ENCODE measurements around the gene RTTN. TPM values are rescaled to one million over a fixed set of nuclear protein-coding genes. Genes with fewer than 3 reads are reported as not detected.

Gene RTTN
- total and polyA plus RNA-seq, 2 donors from 2014 or later, result 6.3 to 12.3 TPM

DNA sequence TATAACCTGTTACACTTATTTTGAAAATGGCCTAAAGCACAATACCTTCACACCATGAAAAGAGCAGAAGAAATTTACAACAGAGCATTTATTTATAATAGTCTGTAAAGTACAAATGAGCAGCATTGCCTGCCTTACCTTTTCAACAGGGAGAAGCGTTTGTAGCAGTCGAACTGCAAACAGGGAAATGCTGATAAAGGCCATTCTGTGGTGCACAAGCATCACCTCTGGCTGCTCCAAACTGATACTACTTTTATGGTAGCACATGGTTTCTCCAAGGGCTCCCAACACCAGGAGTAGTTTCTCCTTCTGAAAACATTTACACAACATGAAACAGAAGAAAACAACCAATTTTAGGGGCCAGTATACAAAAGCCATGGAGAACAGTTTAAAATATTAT lies 28.9 kb downstream of the RTTN start:
- Histone ChIP-seq H3K9ac (ENCODE audit: low read length in 3 of 3) (no peak overlapping the region), H3K4me3 (ENCODE audit: low read length in 3 of 3) (no peak overlapping the region), H3K27ac (ENCODE audit: low read depth in 2 of 2, low read length in 2 of 2) (no peak overlapping the region), H3K9me3 (ENCODE audit: control insufficient read depth in 2 of 3, insufficient read depth in 1 of 3, low read length in 3 of 3) (no peaks in the 10 kb centered on the region), H3K4me1 (ENCODE audit: control insufficient read depth in 2 of 3, insufficient read depth in 2 of 3, low read depth in 1 of 3, low read length in 3 of 3) (no peaks in the 10 kb centered on the region), H3K36me3 (ENCODE audit: control insufficient read depth in 2 of 3, insufficient read depth in 3 of 3, low read length in 3 of 3) (peaks cover 0 to 5% (median 2%) of the 10 kb centered on the region in 3 donors), H3K27me3 (ENCODE audit: control insufficient read depth, insufficient read depth, low read length) (no peaks in the 10 kb centered on the region)
- FAIRE-seq, result no peak
- TF ChIP-seq, protein P1, sequence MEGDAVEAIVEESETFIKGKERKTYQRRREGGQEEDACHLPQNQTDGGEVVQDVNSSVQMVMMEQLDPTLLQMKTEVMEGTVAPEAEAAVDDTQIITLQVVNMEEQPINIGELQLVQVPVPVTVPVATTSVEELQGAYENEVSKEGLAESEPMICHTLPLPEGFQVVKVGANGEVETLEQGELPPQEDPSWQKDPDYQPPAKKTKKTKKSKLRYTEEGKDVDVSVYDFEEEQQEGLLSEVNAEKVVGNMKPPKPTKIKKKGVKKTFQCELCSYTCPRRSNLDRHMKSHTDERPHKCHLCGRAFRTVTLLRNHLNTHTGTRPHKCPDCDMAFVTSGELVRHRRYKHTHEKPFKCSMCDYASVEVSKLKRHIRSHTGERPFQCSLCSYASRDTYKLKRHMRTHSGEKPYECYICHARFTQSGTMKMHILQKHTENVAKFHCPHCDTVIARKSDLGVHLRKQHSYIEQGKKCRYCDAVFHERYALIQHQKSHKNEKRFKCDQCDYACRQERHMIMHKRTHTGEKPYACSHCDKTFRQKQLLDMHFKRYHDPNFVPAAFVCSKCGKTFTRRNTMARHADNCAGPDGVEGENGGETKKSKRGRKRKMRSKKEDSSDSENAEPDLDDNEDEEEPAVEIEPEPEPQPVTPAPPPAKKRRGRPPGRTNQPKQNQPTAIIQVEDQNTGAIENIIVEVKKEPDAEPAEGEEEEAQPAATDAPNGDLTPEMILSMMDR (IDR thresholded peaks at IDR 0.05; ENCODE audit: borderline replicate concordance, extremely low read depth, insufficient read depth), result no peak
- no peak for DNase-seq
- intact Hi-C loops (cut with DNase I), result no loop called here

DNA sequence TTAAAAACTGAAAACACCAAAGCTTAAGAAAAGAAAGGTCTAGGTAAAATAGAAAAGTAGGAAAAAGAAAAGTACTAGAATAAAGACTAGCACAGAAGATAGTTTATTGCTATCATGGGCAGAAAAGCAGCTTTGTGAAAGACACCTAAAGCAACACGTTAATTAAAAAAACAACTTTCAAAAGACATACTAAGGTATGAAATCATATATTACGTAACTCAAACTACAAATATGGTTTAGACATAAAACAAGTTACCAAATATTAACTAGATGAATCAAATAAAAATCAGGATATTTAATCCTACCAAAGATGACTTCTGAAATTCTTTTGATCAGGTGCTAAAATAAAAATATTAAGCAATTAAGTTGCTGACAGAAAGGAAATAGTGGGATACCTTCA lies 30.3 kb downstream of the RTTN start:
- no peaks in the 10 kb centered on the region for H3K9me3 ChIP-seq (ENCODE audit: control insufficient read depth in 2 of 3, insufficient read depth in 1 of 3, low read length in 3 of 3)
- H3K36me3 ChIP-seq (ENCODE audit: control insufficient read depth in 2 of 3, insufficient read depth in 3 of 3, low read length in 3 of 3), result peaks cover 0 to 5% (median 2%) of the 10 kb centered on the region in 3 donors
- no peaks in the 10 kb centered on the region for H3K4me1 ChIP-seq (ENCODE audit: control insufficient read depth in 2 of 3, insufficient read depth in 2 of 3, low read depth in 1 of 3, low read length in 3 of 3)
- H3K27ac ChIP-seq (ENCODE audit: low read depth in 2 of 2, low read length in 2 of 2), result no peak overlapping the region
- no peaks in the 10 kb centered on the region for H3K27me3 ChIP-seq (ENCODE audit: control insufficient read depth, insufficient read depth, low read length)
- DNase-seq (no peak), FAIRE-seq (no peak)
- intact Hi-C loops (cut with DNase I), result no loop called here
- no peak overlapping the region for H3K9ac ChIP-seq (ENCODE audit: low read length in 3 of 3)
- H3K4me3 ChIP-seq (ENCODE audit: low read length in 3 of 3), result no peak overlapping the region
- TF ChIP-seq, protein P1 (IDR thresholded peaks at IDR 0.05; ENCODE audit: borderline replicate concordance, extremely low read depth, insufficient read depth), result no peak

DNA sequence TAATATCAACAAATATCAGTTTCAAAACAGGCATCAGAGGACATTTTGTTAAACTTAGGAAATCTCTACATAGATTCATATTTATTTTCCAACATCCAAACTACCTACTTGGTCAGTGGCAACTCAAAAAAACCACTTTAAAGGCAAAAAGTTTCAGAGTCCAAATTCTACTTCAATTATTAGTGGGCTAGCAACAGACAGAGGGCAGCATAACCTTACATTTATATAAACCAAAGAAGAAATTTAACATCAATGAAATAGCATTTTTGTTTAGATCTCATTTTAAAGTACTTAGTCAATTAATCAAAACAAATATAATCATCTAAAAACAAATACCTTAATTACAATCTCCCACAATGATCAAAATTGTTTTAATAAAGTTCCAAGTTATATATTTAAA lies 33.3 kb downstream of the RTTN start:
- H3K9ac ChIP-seq (ENCODE audit: low read length in 3 of 3), result no peak overlapping the region
- H3K4me1 ChIP-seq (ENCODE audit: control insufficient read depth in 2 of 3, insufficient read depth in 2 of 3, low read depth in 1 of 3, low read length in 3 of 3), result no peaks in the 10 kb centered on the region
- no peaks in the 10 kb centered on the region for H3K9me3 ChIP-seq (ENCODE audit: control insufficient read depth in 2 of 3, insufficient read depth in 1 of 3, low read length in 3 of 3)
- no peaks in the 10 kb centered on the region for H3K27me3 ChIP-seq (ENCODE audit: control insufficient read depth, insufficient read depth, low read length)
- no peak overlapping the region for H3K4me3 ChIP-seq (ENCODE audit: low read length in 3 of 3)
- H3K36me3 ChIP-seq (ENCODE audit: control insufficient read depth in 2 of 3, insufficient read depth in 3 of 3, low read length in 3 of 3), result peaks cover 0 to 5% (median 0%) of the 10 kb centered on the region in 3 donors
- FAIRE-seq, result peak; percentile 95
- DNase-seq, result peak in 1 of 5 donors; percentile 2
- no peak overlapping the region for H3K27ac ChIP-seq (ENCODE audit: low read depth in 2 of 2, low read length in 2 of 2)
- TF ChIP-seq, protein P1 (IDR thresholded peaks at IDR 0.05; ENCODE audit: borderline replicate concordance, extremely low read depth, insufficient read depth), result peak; percentile 18
- intact Hi-C loops (cut with DNase I), result no loop called here

DNA sequence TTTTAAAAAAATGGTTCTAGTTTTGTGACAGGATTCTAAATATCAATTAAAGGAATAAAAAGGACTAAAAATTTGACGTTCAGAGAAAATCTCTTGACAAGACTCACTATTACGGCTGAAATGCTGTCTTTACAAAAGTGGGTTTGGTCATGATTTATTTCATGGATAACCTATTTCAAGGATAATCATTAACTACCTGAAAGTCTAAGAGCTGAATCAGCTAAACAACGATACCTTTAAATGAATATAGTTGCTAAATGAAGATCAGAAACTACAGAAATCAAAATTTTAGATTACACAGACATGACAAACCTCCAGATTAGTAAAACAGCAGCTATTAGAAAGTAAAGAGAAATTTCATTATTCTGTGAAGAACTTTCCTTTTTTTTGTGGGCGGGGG lies 35.7 kb downstream of the RTTN start:
- no peak overlapping the region for H3K9ac ChIP-seq (ENCODE audit: low read length in 3 of 3)
- H3K9me3 ChIP-seq (ENCODE audit: control insufficient read depth in 2 of 3, insufficient read depth in 1 of 3, low read length in 3 of 3), result no peaks in the 10 kb centered on the region
- TF ChIP-seq, protein P1 (IDR thresholded peaks at IDR 0.05; ENCODE audit: borderline replicate concordance, extremely low read depth, insufficient read depth), result no peak
- H3K27me3 ChIP-seq (ENCODE audit: control insufficient read depth, insufficient read depth, low read length), result no peaks in the 10 kb centered on the region
- DNase-seq (peak in 1 of 5 donors; percentile 3), FAIRE-seq (peak; percentile 60)
- intact Hi-C loops (cut with DNase I), result no loop called here
- H3K27ac ChIP-seq (ENCODE audit: low read depth in 2 of 2, low read length in 2 of 2), result no peak overlapping the region
- no peaks in the 10 kb centered on the region for H3K36me3 ChIP-seq (ENCODE audit: control insufficient read depth in 2 of 3, insufficient read depth in 3 of 3, low read length in 3 of 3)
- peaks cover 0 to 5% (median 0%) of the 10 kb centered on the region in 3 donors for H3K4me1 ChIP-seq (ENCODE audit: control insufficient read depth in 2 of 3, insufficient read depth in 2 of 3, low read depth in 1 of 3, low read length in 3 of 3)
- H3K4me3 ChIP-seq (ENCODE audit: low read length in 3 of 3), result peak overlapping the region in 2 of 3 donors; percentile 15 to 38

Measured in kidney (tissue), 14 donors.